GM18907 (cell line): ENCODE results near the gene TNFAIP2.

Experiments used
- ATAC-seq: cut with Tn5 transposase; IDR thresholded peaks from one replicate; pipeline ENCODE4 v1.9.1; 2021; ENCODE audit warnings: mild to moderate bottlenecking, moderate library complexity; ENCODE audit not compliant: unreplicated experiment

Gene TNFAIP2

GRCh38 chr14:103093856-103094405 is 29.3 kb upstream of the TNFAIP2 start:
- ATAC-seq: no peak

GRCh38 chr14:103094406-103095209 is 28.7 kb upstream of the TNFAIP2 start, which contains the start of gene EXOC3L4:
Gene EXOC3L4, plus strand, starts transcription at chr14:103094725. Its CDS starts 5,495 bp downstream, at chr14:103100220.
- no peak for ATAC-seq

GRCh38 chr14:103095210-103095778 is 28.0 kb upstream of the TNFAIP2 start:
- ATAC-seq: no peak

- no peak for ATAC-seq
These were observed 26.9 kb upstream of the TNFAIP2 start for GRCh38 chr14:103096387-103096786.

GRCh38 chr14:103097244-103097993 is 25.8 kb upstream of the TNFAIP2 start:
- ATAC-seq: no peak

GRCh38 chr14:103097994-103098957 is 25.0 kb upstream of the TNFAIP2 start:
- no peak for ATAC-seq

GRCh38 chr14:103099081-103099732 is 24.1 kb upstream of the TNFAIP2 start:
- ATAC-seq: no peak

GRCh38 chr14:103099733-103100280 is 23.5 kb upstream of the TNFAIP2 start:
- ATAC-seq: no peak

GRCh38 chr14:103100281-103101121 is 22.8 kb upstream of the TNFAIP2 start:
- peak; percentile 50 for ATAC-seq

- ATAC-seq: no peak
These were observed 21.9 kb upstream of the TNFAIP2 start for GRCh38 chr14:103101257-103101962.

GRCh38 chr14:103101963-103102688 is 21.1 kb upstream of the TNFAIP2 start:
- no peak for ATAC-seq

GRCh38 chr14:103102689-103103260 is 20.5 kb upstream of the TNFAIP2 start:
- no peak for ATAC-seq

- ATAC-seq: no peak
These were observed 19.5 kb upstream of the TNFAIP2 start for GRCh38 chr14:103103461-103104388.

GRCh38 chr14:103104389-103104653 is 18.9 kb upstream of the TNFAIP2 start:
- no peak for ATAC-seq

- peak; percentile 40 for ATAC-seq
These were observed 18.4 kb upstream of the TNFAIP2 start for GRCh38 chr14:103104654-103105452.
